K562 (cell line): ENCODE results near the gene FOXJ1. TPM values are rescaled to one million over a fixed set of nuclear protein-coding genes. Genes with fewer than 3 reads are reported as not detected.

Source experiments
- ATAC-seq: fragments of 200-7000 bp; cut with Tn5 transposase; 3 replicates; pipeline ENCODE4 v1.9.1; 2020; ENCODE audit warnings: moderate library complexity
- BruUV-seq: library from RNA; stranded (reverse); fragments of 400-500 nt; replicated peaks from 2 replicates; lab custom pipeline; 2021; lab: Mats Ljungman, UMichigan
- CTCF ChIA-PET: fragments of 300-600 bp; formaldehyde crosslinking; extraction: SDS; loops from one replicate; lab custom pipeline; 2021; ENCODE audit warnings: low intra/inter-chr PET ratio; lab: Yijun Ruan, JAX
- POLR2A ChIA-PET: fragments of 300-600, 350-650 bp; sonication (Branson Sonifier 250); formaldehyde crosslinking; extraction: SDS; loops from one replicate; lab custom pipeline; 2021; ENCODE audit warnings: antibody characterized with exemption, inconsistent platforms; lab: Yijun Ruan, JAX
- DNase-seq, 4 experiments: peaks; one replicate each; pipeline versions ENCODE4 v3.0.0 to v3.0.0-alpha.2; 2011 to 2018; ENCODE audit warnings: low spot score in 3 of 4, mixed read lengths in 3 of 4; ENCODE audit errors: extremely low read depth in 1 of 4
- FAIRE-seq: peaks from 2 replicates; lab custom pipeline; 2011; peaks lifted over from hg19 to GRCh38; lab: Jason Lieb, UNC
- H2AFZ ChIP-seq: 2 replicates; pipeline ENCODE4 v1.6.0; 2011; ENCODE audit warnings: low read depth, low read length, control low read depth, inconsistent platforms
- H3K27ac ChIP-seq: fragments of 200-600 bp; 3 replicates; pipeline ENCODE4 v1.8.0; 2011; ENCODE audit warnings: low read depth, mild to moderate bottlenecking, control low read depth, inconsistent platforms, low read length, moderate library complexity, mixed read lengths; ENCODE audit errors: extremely low read depth
- H3K27me3 ChIP-seq, 2 experiments: fragments of 300-600 bp in 1 of 2; 2 replicates in 1 of 2; 3 replicates in 1 of 2; pipeline versions ENCODE4 v1.6.0 to v1.8.0; 2011; ENCODE audit warnings: inconsistent platforms in 2 of 2, low read length in 2 of 2, mild to moderate bottlenecking in 1 of 2, mixed read lengths in 1 of 2, moderate library complexity in 1 of 2; ENCODE audit not compliant: control insufficient read depth in 2 of 2, insufficient read depth in 2 of 2
- H3K36me3 ChIP-seq: fragments of 300-600 bp; 3 replicates; pipeline ENCODE4 v1.8.0; 2011; ENCODE audit warnings: mild to moderate bottlenecking, low read length, inconsistent platforms; ENCODE audit not compliant: control insufficient read depth, insufficient read depth
- H3K4me1 ChIP-seq, 2 experiments: fragments of 200-600 bp in 1 of 2; replicated peaks in 1 of 2; 2 replicates in 1 of 2; 3 replicates in 1 of 2; pipeline versions ENCODE4 v1.5.1 to v1.8.0; 2011; ENCODE audit warnings: inconsistent platforms in 2 of 2, low read length in 2 of 2, mild to moderate bottlenecking in 1 of 2, mixed read lengths in 1 of 2, moderate library complexity in 1 of 2; ENCODE audit not compliant: control insufficient read depth in 2 of 2, insufficient read depth in 2 of 2
- H3K4me2 ChIP-seq: 2 replicates; pipeline ENCODE4 v1.6.1; 2011; ENCODE audit warnings: low read length, control low read depth, inconsistent platforms, mixed read lengths; ENCODE audit not compliant: insufficient read depth
- H3K4me3 ChIP-seq: fragments of 200-600 bp; sonication (generic), shearing (Covaris generic); 2 replicates; pipeline ENCODE4 v1.5.1; 2016; ENCODE audit warnings: control low read depth, inconsistent platforms
- H3K79me2 ChIP-seq: fragments of 200-600 bp; 3 replicates; pipeline ENCODE4 v1.8.0; 2011; ENCODE audit warnings: low read length, inconsistent platforms; ENCODE audit not compliant: control insufficient read depth, insufficient read depth
- H3K9ac ChIP-seq, 2 experiments: 2 replicates each; pipeline versions ENCODE4 v1.6.0 to v1.6.1; 2011; ENCODE audit warnings: low read depth in 2 of 2, low read length in 2 of 2, control low read depth in 1 of 2, inconsistent platforms in 1 of 2, mild to moderate bottlenecking in 1 of 2, mixed read lengths in 1 of 2; ENCODE audit not compliant: insufficient read depth in 1 of 2
- H3K9me1 ChIP-seq: one replicate; pipeline ENCODE4 v1.6.0; 2011; ENCODE audit warnings: inconsistent platforms, mild to moderate bottlenecking, low read length, moderate library complexity; ENCODE audit not compliant: control insufficient read depth, insufficient read depth
- H3K9me3 ChIP-seq: replicated peaks from 2 replicates; pipeline ENCODE4 v1.5.1; 2011; ENCODE audit warnings: low read depth, low read length, inconsistent platforms; ENCODE audit not compliant: control insufficient read depth, insufficient read depth
- H4K20me1 ChIP-seq: replicated peaks from 2 replicates; pipeline ENCODE4 v1.6.1; 2011; ENCODE audit warnings: low read length, inconsistent platforms, mixed read lengths; ENCODE audit not compliant: control insufficient read depth, insufficient read depth
- FOXJ3 ChIP-seq: sonication (generic); formaldehyde crosslinking; IDR thresholded peaks from 2 replicates; pipeline ENCODE4 v1.4.0; 2020; ENCODE audit warnings: mild to moderate bottlenecking, missing genetic modification reagents
- GABPB2 ChIP-seq: fragments of 250-450 bp; sonication (Bioruptor Pico); conservative IDR thresholded peaks from 2 replicates; pipeline ENCODE4 v1.5.1; 2021; ENCODE audit warnings: mild to moderate bottlenecking
- NFYB ChIP-seq: IDR thresholded peaks from 2 replicates; pipeline ENCODE4 v1.6.1; 2011; ENCODE audit warnings: mild to moderate bottlenecking, moderate library complexity; ENCODE audit not compliant: insufficient read length; ENCODE audit errors: extremely low read depth
- RBM22 ChIP-seq: fragments of 200-400 bp; formaldehyde crosslinking; IDR thresholded peaks from 2 replicates; pipeline ENCODE4 v1.6.1; 2018; ENCODE audit warnings: low read length, low read depth; ENCODE audit not compliant: poor library complexity, severe bottlenecking
- SP1 ChIP-seq: sonication (generic); formaldehyde crosslinking; IDR thresholded peaks from 2 replicates; pipeline ENCODE4 v1.8.1; 2022; ENCODE audit warnings: mild to moderate bottlenecking, missing genetic modification reagents
- ZBTB17 ChIP-seq: fragments of 450-650 bp; formaldehyde crosslinking; IDR thresholded peaks from 2 replicates; pipeline ENCODE4 v1.4.0; 2020; ENCODE audit warnings: mild to moderate bottlenecking
- ZNF133 ChIP-seq: fragments of 250-450 bp; sonication (Bioruptor Pico); IDR thresholded peaks from 2 replicates; pipeline ENCODE4 v1.4.0; 2020; ENCODE audit warnings: mild to moderate bottlenecking
- ZNF174 ChIP-seq: fragments of 250-450 bp; sonication (Bioruptor Pico); IDR thresholded peaks from 2 replicates; pipeline ENCODE4 v1.4.0; 2020; ENCODE audit warnings: mild to moderate bottlenecking
- ZNF311 ChIP-seq: fragments of 250-450 bp; sonication (Bioruptor Pico); IDR thresholded peaks from 2 replicates; pipeline ENCODE4 v1.4.0; 2020; ENCODE audit warnings: mild to moderate bottlenecking, moderate library complexity
- ZNF592 ChIP-seq: fragments of 450-650 bp; IDR thresholded peaks from 2 replicates; pipeline ENCODE4 v1.6.1; 2017; ENCODE audit warnings: antibody characterized with exemption, mild to moderate bottlenecking
- WGBS: fragments of 100-300 bp; shearing (Covaris generic); methylation state at CpG from one replicate; pipeline ENCODE4 v1.1.6; 2016; ENCODE audit warnings: low coverage, mixed read lengths; ENCODE audit not compliant: insufficient coverage; ENCODE audit errors: missing lambda C conversion rate; 5-methylcytosine and 5-hydroxymethylcytosine counted together
- in situ Hi-C: fragments of 300-500 bp; cut with MboI; formaldehyde crosslinking; loops from 4 replicates; pipeline ENCODE4 v1.15.0; 2018; ENCODE audit warnings: inconsistent platforms, mixed read lengths
- intact Hi-C: fragments of 100-400 bp; cut with micrococcal nuclease; formaldehyde crosslinking; loops from 2 replicates; pipeline ENCODE4 v1.14.2; 2022
- polyA plus RNA-seq, 8 experiments: library from polyadenylated mRNA; depleted of rRNA in 4 of 8; stranded (reverse) in 5 of 8; unstranded in 3 of 8; fragments of >200 nt; fragmentation: Nextera tagmentation in 2 of 8; fragmentation: Illumina TruSeq in 1 of 8; extraction: Ambion mirVana in 2 of 8; extraction: Trizol in 1 of 8; gene quantifications; 2 replicates each; pipeline versions ENCODE4 v1.2.1 to v1.2.3, GENCODE V29; 2011 to 2014; ENCODE audit warnings: inconsistent platforms in 1 of 8, missing spikeins in 1 of 8
- total RNA-seq, 7 experiments: library from RNA; depleted of rRNA in 6 of 7; stranded (reverse); fragments of >200 nt in 6 of 7; fragmentation: Illumina TruSeq in 2 of 7; extraction: Trizol in 2 of 7; gene quantifications; 2 replicates each; pipeline versions ENCODE4 v1.2.1 to v1.2.3, GENCODE V29; 2011 to 2021; ENCODE audit warnings: low replicate concordance in 1 of 7

FOXJ1 gene
- total and polyA plus RNA-seq, 9 of the 15 experiments (the other 6 are each of a cell fraction or from before 2014, with no cell fraction given): 0.07 TPM; not detected in 8

GRCh38 chr17:76119409-76120371 is 21.4 kb downstream of the FOXJ1 start:
- Histone ChIP-seq H3K4me1 (peaks cover 5 to 21% of the 10 kb centered on the region in 2 experiments; a peak in 4 of 5 replicates), H3K9ac (no peak overlapping the region), H3K9me1 (peaks cover 4% of the 10 kb centered on the region), H4K20me1 (no peaks in the 10 kb centered on the region)
- BruUV-seq: no TSS peak
- intact Hi-C loops: loop anchor here (5.0 kb wide), 3 partner anchors 63 to 178 kb away; no protein-coding TSS in a partner anchor
- no peak for FAIRE-seq
- in situ Hi-C loops: no loop called here
- CTCF ChIA-PET: interaction anchor here (6.9 kb wide), 1 partner anchor 160 kb away, joined by 89 read pairs; no protein-coding TSS in a partner anchor
- TF ChIP-seq SP1 (CRISPR knock-in tag) (no peak), ZNF592 (no peak), RBM22 (no peak), GABPB2 (CRISPR knock-in tag) (no peak), ZNF174 (CRISPR knock-in tag) (no peak), ZNF133 (CRISPR knock-in tag) (no peak), NFYB (no peak), FOXJ3 (no peak), ZBTB17 (CRISPR knock-in tag) (no peak), ZNF311 (CRISPR knock-in tag) (no peak)
- TF ChIP-seq, all 486 proteins: peak for 0
- Histone ChIP-seq H3K4me2 (no peak overlapping the region), H3K27me3 (no peaks in the 10 kb centered on the region), H3K4me3 (no peak overlapping the region), H2AFZ (no peak overlapping the region), H3K36me3 (no peaks in the 10 kb centered on the region), H3K27ac (no peak overlapping the region), H3K9me3 (no peaks in the 10 kb centered on the region), H3K79me2 (no peaks in the 10 kb centered on the region)
- POLR2A ChIA-PET: interaction anchor here (0.6 to 11.3 kb wide), 3 partner anchors 8 to 152 kb away, joined by 3 to 157 read pairs (median 3); no protein-coding TSS in a partner anchor
- WGBS: 61% methylated on average over 19 of the region's 19 CpGs
- ATAC-seq: no peak
- DNase-seq: no peak
